GM21367 (cell line): ENCODE data around the gene TBC1D22A.

Source experiments
- ATAC-seq: cut with Tn5 transposase; IDR thresholded peaks from one replicate; pipeline ENCODE4 v1.9.1; 2021; ENCODE audit not compliant: unreplicated experiment

Gene TBC1D22A

GRCh38 chr22:47006433-47006832 lies 244.0 kb downstream of the TBC1D22A start:
- no peak for ATAC-seq

- ATAC-seq, result no peak
Observed at GRCh38 chr22:47006869-47007268, 244.4 kb downstream of the TBC1D22A start.

- ATAC-seq, result no peak
Observed at GRCh38 chr22:47007496-47007895, 245.0 kb downstream of the TBC1D22A start.

- ATAC-seq, result no peak
Observed at GRCh38 chr22:47008208-47008885, 245.9 kb downstream of the TBC1D22A start.

GRCh38 chr22:47009304-47010101 lies 247.1 kb downstream of the TBC1D22A start:
- ATAC-seq, result no peak

- no peak for ATAC-seq
Observed at GRCh38 chr22:47010211-47010610, 247.8 kb downstream of the TBC1D22A start.

- no peak for ATAC-seq
Observed at GRCh38 chr22:47011131-47011858, 248.8 kb downstream of the TBC1D22A start.

- no peak for ATAC-seq
Observed at GRCh38 chr22:47011859-47012258, 249.4 kb downstream of the TBC1D22A start.

GRCh38 chr22:47012589-47013370 lies 250.3 kb downstream of the TBC1D22A start:
- ATAC-seq, result no peak

GRCh38 chr22:47013861-47014635 lies 251.6 kb downstream of the TBC1D22A start:
- ATAC-seq, result no peak

GRCh38 chr22:47014636-47015345 lies 252.3 kb downstream of the TBC1D22A start:
- ATAC-seq, result no peak

GRCh38 chr22:47015589-47016178 lies 253.2 kb downstream of the TBC1D22A start:
- no peak for ATAC-seq

- no peak for ATAC-seq
Observed at GRCh38 chr22:47016631-47017030, 254.2 kb downstream of the TBC1D22A start.

GRCh38 chr22:47017245-47017644 lies 254.8 kb downstream of the TBC1D22A start:
- no peak for ATAC-seq

- no peak for ATAC-seq
Observed at GRCh38 chr22:47018010-47018910, 255.8 kb downstream of the TBC1D22A start.

- no peak for ATAC-seq
Observed at GRCh38 chr22:47019012-47019790, 256.8 kb downstream of the TBC1D22A start.

- no peak for ATAC-seq
Observed at GRCh38 chr22:47020166-47020565, 257.7 kb downstream of the TBC1D22A start.
